ENCODE data around the gene ADGRV1.

GRCh38 chr5:90830058-90830457 is 271.5 kb downstream of the ADGRV1 start:
- TF ChIP-seq POLR2A (IDR thresholded peaks at IDR 0.05) (no peak), CTCF (IDR thresholded peaks at IDR 0.05) (no peak)

Data from tibial nerve (tissue), 3 donors.